ENCODE data around the gene DRC3. TPM values are rescaled to one million over a fixed set of nuclear protein-coding genes. Genes with fewer than 3 reads are reported as not detected.

The DRC3 gene
- total RNA-seq, 6 experiments from 2014 or later: 0.25 to 0.98 (median 0.72) TPM

- H3K4me1 ChIP-seq: peaks cover 0 to 19% (median 9%) of the 10 kb centered on the region in 4 donors
- intact Hi-C loops (cut with DNase I): no loop called here
- no peak overlapping the region for H3K4me3 ChIP-seq
- no peaks in the 10 kb centered on the region for H3K36me3 ChIP-seq
- 88% methylated on average over 4 of the region's 4 CpGs for WGBS (ENCODE audit: insufficient coverage, low coverage, low lambda C conversion rate, missing lambda C conversion rate)
- no peak for ATAC-seq
- no peak overlapping the region for H3K27ac ChIP-seq
- H3K9me3 ChIP-seq: no peaks in the 10 kb centered on the region
- TF ChIP-seq, protein P1, sequence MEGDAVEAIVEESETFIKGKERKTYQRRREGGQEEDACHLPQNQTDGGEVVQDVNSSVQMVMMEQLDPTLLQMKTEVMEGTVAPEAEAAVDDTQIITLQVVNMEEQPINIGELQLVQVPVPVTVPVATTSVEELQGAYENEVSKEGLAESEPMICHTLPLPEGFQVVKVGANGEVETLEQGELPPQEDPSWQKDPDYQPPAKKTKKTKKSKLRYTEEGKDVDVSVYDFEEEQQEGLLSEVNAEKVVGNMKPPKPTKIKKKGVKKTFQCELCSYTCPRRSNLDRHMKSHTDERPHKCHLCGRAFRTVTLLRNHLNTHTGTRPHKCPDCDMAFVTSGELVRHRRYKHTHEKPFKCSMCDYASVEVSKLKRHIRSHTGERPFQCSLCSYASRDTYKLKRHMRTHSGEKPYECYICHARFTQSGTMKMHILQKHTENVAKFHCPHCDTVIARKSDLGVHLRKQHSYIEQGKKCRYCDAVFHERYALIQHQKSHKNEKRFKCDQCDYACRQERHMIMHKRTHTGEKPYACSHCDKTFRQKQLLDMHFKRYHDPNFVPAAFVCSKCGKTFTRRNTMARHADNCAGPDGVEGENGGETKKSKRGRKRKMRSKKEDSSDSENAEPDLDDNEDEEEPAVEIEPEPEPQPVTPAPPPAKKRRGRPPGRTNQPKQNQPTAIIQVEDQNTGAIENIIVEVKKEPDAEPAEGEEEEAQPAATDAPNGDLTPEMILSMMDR (IDR thresholded peaks at IDR 0.05): no peak
- no peak for TF ChIP-seq POLR2A (IDR thresholded peaks at IDR 0.05)
- DNase-seq: no peak
- no peaks in the 10 kb centered on the region for H3K27me3 ChIP-seq
These were observed 9.6 kb upstream of the DRC3 start for GRCh38 chr17:17963066-17963465.

DNA sequence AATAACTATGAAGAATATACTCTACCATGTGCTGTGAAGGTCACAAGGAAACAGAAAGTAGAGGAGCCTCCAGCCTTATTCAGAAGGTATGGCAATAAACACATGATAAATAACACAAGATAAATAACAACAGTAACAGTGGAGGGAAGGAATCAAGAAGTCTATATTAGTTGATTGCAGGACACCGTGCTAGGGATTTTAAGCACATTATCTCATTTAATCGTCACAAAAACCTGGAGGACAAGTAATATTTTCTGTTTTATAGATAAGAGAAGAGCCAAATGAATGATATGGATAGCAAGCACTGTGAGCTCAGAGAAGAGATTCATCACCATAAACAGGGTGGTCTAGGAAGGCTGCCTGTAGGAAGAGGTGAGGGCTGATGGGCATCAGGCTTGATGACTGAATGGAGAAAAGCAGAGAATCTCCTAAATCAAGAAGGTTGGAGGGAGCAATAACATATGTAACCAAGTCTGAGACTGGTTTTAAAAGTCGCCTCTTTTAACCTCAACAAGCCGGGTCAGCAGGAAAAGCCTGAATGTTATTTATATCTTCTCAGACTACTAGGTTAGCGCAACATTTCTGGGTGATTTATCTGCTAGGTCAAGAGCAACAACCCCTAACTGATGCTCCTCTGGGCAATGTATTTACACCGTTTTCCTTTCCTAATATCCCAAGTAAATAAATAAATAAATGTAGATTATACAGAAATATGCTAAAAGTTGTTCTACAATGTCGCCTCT lies 8.8 kb upstream of the DRC3 start:
- intact Hi-C loops (cut with DNase I): no loop called here
- peaks cover 0 to 16% (median 8%) of the 10 kb centered on the region in 4 donors for H3K4me1 ChIP-seq
- 63% methylated on average over 7 of the region's 7 CpGs for WGBS (ENCODE audit: insufficient coverage, low coverage, low lambda C conversion rate, missing lambda C conversion rate)
- H3K36me3 ChIP-seq: no peaks in the 10 kb centered on the region
- DNase-seq (no peak), ATAC-seq (no peak)
- H3K27ac ChIP-seq: no peak overlapping the region
- no peaks in the 10 kb centered on the region for H3K9me3 ChIP-seq
- H3K27me3 ChIP-seq: no peaks in the 10 kb centered on the region
- TF ChIP-seq POLR2A (IDR thresholded peaks at IDR 0.05): no peak
- TF ChIP-seq, protein P1 (IDR thresholded peaks at IDR 0.05): no peak
- H3K4me3 ChIP-seq: no peak overlapping the region

DNA sequence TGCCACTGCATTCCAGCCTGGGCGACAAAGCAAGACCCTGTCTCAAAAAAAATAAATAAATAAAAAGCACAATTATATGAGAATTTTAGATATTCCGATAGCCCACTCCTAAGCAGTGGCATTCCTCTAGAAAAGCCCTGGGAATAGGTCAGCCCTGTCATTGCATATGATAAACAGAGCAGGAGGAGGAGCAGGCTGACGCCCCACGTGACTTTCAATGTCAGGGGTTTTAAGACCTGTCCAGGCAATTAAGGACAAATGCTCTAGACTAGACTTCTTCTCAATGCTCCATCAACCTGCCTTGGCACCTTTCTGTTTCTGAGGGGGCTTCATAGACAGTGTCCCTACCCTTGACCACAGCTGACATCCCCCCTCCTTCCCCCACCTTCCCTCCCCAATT lies 8.0 kb upstream of the DRC3 start:
- 81% methylated on average over 2 of the region's 4 CpGs for WGBS (ENCODE audit: insufficient coverage, low coverage, low lambda C conversion rate, missing lambda C conversion rate)
- TF ChIP-seq, protein P1 (IDR thresholded peaks at IDR 0.05): no peak
- no peak for TF ChIP-seq POLR2A (IDR thresholded peaks at IDR 0.05)
- intact Hi-C loops (cut with DNase I): no loop called here
- H3K9me3 ChIP-seq: no peaks in the 10 kb centered on the region
- H3K4me1 ChIP-seq: peaks cover 0 to 10% (median 4%) of the 10 kb centered on the region in 4 donors
- H3K27me3 ChIP-seq: no peaks in the 10 kb centered on the region
- no peak overlapping the region for H3K4me3 ChIP-seq
- H3K36me3 ChIP-seq: no peaks in the 10 kb centered on the region
- no peak for DNase-seq
- H3K27ac ChIP-seq: no peak overlapping the region
- no peak for ATAC-seq

DNA sequence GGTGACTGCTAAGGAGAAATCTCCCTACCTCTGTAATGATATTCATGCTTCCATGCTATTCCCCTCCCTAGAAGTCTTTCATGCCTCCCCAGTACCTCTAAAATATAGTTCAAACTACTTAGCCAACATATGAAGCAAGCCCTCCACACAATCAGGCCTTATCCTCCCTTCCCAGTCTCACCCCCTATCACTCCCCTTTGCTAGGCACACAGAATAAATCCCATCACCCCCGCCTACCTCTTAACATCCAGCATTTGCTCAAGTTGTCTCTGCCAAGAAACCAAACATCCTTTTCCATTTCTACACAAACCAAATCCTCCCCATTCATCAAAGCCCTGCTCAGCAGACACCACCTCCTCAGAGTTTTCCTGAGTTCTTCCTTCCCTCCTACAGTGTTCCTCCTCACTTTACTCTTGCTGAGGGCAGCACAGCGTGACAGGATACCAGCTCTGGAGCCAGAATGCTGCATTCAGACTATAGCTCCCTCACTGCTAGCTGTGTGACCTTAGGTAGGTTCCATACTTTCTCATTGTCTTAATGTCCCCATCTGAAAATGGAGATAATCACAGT lies 7.4 kb upstream of the DRC3 start:
- Histone ChIP-seq H3K36me3 (no peaks in the 10 kb centered on the region), H3K4me3 (no peak overlapping the region), H3K27ac (no peak overlapping the region), H3K4me1 (peaks cover 0 to 4% (median 1%) of the 10 kb centered on the region in 4 donors), H3K27me3 (no peaks in the 10 kb centered on the region), H3K9me3 (no peaks in the 10 kb centered on the region)
- TF ChIP-seq, protein P1 (IDR thresholded peaks at IDR 0.05): no peak
- TF ChIP-seq POLR2A (IDR thresholded peaks at IDR 0.05): no peak
- no peak for ATAC-seq
- intact Hi-C loops (cut with DNase I): no loop called here
- 80% methylated on average over 2 of the region's 2 CpGs for WGBS (ENCODE audit: insufficient coverage, low coverage, low lambda C conversion rate, missing lambda C conversion rate)
- no peak for DNase-seq
